Esophagus muscularis mucosa (tissue), 3 donors: ENCODE measurements around the gene F11R.

Experiments
- POLR2AphosphoS5 ChIP-seq, 2 donors: sonication (generic); formaldehyde crosslinking; IDR thresholded peaks; one replicate each; pipeline ENCODE4 v1.6.1; 2017; ENCODE audit warnings: antibody characterized with exemption in 2 of 2
- TF ChIP-seq, protein P1 (sequence below), 3 experiments: fragments of 200-600 bp in 2 of 3; fragments of 450-650 bp in 1 of 3; sonication (generic) in 2 of 3; IDR thresholded peaks; one replicate each; pipeline ENCODE4 v1.5.1; 2017 to 2019; ENCODE audit warnings: antibody characterized with exemption in 3 of 3, mild to moderate bottlenecking in 2 of 3, moderate library complexity in 1 of 3

GRCh38 chr1:160951443-160952128, 69.4 kb downstream of the F11R start:
- TF ChIP-seq, protein P1, sequence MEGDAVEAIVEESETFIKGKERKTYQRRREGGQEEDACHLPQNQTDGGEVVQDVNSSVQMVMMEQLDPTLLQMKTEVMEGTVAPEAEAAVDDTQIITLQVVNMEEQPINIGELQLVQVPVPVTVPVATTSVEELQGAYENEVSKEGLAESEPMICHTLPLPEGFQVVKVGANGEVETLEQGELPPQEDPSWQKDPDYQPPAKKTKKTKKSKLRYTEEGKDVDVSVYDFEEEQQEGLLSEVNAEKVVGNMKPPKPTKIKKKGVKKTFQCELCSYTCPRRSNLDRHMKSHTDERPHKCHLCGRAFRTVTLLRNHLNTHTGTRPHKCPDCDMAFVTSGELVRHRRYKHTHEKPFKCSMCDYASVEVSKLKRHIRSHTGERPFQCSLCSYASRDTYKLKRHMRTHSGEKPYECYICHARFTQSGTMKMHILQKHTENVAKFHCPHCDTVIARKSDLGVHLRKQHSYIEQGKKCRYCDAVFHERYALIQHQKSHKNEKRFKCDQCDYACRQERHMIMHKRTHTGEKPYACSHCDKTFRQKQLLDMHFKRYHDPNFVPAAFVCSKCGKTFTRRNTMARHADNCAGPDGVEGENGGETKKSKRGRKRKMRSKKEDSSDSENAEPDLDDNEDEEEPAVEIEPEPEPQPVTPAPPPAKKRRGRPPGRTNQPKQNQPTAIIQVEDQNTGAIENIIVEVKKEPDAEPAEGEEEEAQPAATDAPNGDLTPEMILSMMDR (IDR thresholded peaks at IDR 0.05) = peak in 2 of 3 experiments; percentile 23 to 35
- TF ChIP-seq POLR2AphosphoS5 (IDR thresholded peaks at IDR 0.05) = no peak
